HG03103 (cell line): ENCODE results near the gene PRADC1.

ENCODE experiments used
- ATAC-seq: cut with Tn5 transposase; IDR thresholded peaks from one replicate; pipeline ENCODE4 v1.9.1; 2021; ENCODE audit warnings: low read depth; ENCODE audit not compliant: unreplicated experiment

PRADC1 gene

DNA sequence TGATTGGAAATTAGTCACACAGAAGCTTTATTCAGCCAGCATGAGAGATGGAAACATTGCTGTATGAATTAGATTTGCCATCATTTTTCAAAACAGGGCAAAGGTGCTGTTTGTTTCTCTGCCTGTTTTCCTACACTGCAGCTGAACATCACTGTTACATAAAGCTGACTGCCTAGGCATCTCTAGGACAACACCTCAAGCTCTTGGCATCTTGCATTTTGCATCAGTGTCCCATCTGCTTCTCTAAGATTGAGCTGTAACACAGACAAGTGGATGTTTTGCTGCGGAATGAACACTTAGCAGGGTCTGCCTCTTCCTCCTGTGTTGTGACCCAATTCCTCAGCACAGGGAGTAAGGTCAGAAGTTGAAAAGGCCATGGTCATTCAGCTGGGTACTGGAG, 5.9 kb upstream of the PRADC1 start:
- ATAC-seq, result no peak

DNA sequence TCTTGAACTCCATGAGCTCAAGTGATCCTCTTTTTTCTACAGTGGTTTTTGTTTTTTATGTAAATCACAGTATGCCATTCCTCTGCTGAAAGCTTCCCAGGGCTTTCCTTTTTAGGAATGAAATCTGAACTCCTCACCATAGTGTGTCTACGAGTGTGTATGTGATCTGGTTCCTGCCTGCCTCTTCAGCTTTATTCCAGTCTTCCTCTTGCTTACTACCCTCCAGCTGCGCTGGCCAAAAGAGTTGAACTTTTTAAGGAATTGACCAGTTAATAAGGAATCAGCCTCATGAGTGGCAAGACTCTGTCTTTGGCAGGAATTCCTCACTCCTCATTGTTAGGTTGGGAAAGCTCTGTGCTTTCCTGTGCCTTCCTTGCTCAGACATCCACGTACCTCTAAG, 5.1 kb upstream of the PRADC1 start:
- no peak for ATAC-seq

DNA sequence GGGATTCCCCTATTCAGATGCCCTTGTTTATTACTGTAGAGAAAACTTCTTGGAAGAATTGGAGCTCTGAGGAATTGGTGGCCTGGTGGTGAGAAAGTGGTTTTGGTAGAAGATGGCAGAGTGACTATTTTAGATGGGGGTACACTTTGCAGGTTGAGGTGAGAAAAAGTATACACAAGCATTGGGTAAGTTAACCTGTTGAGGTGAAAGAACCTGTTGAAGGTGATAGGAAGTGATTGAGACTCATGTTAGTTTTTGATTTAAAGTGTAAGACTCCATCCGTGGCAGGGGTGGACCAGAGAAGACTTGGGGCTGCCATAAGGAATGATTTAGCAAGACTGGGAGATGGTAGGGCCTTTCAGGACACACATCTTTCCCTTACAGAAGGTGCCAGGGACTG, 4.1 kb upstream of the PRADC1 start:
- ATAC-seq, result no peak

DNA sequence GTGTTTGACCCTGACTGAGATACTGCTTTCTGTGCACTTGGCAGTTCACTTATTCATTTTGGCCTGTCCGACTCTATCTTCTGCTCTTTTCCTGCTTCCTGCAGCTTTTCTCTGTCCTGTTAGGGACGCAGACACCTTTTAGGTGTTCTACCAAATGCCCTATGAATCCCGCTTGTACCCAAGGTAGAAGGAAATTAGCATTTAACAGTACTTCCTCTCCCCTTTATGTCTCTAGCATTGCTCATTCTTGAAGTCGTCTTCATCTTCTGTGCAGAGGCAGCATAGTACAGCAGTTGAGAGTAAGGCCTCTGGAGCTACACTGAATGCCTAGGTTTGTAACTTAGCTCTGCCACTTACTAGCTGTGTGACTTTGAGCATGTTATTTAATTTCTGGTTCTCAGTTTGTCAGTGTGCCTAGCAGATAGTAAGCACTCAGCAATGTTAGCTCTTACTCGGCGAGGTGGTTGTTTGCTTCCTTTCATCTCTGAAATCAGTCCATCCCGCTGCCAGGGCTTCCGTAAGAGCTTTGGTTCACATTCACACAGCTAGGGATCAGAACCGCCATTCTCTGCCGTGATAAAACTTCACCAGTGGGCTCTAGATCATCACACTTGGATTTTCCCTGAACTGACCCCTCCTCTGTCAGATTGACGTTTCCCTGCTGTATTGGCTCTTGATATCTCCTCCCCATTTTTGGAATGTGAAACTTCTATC, 2.4 kb upstream of the PRADC1 start:
- ATAC-seq, result no peak

DNA sequence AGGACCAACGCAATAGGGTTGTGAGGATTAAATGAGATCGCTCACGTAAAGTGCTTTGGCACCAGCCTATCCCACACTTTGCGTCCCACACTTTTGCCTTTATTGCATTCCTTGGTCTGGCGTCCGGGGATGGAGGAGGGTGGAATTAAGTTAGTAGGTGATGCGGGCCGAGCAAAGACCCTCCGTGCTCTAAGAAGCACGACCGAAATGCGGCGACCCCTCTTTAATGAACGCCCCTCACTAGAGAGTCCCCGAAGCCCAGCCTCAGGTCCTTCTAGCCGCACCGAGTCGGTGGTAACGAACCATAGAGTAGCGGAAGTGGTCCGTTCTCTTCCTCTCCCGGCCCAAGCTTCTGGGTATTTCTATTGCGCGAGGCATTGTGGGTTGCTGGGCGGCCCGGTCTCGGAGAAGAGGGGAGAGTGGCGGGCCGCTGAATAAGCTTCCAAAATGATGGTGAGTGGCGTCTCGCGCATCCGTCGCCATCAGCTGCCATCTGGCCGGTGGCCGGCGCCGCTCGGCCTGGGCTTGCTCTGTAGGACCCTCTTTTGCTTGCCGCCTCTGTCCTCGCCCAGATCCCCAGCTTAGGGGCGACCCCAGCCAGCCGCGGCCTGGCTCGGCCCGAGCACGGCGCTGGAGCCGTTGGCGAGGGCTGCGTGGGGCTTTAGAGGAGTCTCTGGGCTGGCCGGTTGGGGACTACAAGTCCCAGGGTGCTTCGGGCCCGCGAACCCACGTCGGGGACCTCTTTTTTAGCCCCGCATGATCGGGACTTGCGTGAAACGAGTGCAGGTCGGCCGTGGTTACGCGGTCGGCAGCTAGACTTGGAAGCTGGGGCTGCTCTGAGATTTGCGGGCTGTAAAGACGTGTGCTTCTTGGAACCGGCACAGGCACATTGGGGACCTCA, 1.1 kb upstream of the PRADC1 start, which contains the start of gene CCT7:
CCT7 (plus strand) TSS at position 377 of the 901 bp plus-strand sequence; CDS start at position 448, 71 bp downstream.
- peak; percentile 44 for ATAC-seq

DNA sequence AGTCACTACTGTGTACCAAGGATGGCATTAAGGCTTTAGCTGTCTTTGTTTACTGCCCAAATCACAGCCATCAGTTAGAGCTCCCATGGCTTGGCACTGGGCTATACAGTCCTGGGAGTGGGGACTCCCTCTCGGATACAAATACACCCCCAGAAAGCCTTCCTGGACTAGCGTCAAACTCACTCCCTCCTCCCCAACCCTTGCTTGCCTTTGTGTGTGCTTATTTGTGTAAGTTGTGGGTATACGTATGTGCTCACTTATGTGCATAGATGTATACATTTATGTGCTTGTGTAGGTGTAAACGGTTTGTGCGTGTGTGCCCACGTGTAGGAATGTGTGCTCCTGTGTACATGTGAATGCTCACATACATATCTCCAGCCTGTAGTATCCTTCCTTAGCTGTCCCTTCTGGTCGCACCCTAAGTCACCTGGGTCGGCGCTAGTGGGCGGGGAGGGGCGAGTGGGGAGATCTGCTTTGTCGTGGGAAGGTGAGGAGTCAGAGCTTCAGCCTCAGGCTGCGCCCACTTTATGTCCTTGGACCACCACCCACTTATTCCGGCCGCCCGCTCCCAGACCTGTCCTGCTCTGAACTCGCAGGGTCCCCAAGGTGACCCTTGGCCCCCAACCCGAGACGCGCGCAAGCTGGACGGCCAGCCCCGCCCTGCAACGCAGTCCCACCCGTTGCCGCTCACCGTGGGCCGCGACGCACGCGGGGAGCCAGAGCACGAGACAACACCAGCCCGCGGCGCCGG, 461 bp downstream of the PRADC1 start:
- ATAC-seq, result peak; percentile 6

DNA sequence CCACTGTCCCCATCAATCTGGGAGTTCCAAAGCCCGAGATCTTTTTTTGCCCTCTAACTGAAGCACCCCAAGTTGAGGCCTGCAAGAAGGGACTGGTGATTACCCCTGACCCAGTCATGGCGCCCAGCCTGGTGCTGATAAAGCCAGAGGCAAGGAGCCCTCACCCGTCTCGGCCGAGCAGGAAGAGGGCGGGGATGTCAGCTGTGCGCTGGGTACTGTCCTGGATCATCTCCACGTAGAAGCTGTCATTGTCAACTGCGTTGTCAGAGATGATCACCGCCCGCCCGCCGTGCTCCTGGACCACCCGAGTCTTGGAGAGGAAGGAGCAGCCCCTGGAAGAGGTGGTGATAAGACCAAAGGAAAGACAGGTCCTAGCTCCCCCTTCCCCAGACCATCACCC, 4.4 kb downstream of the PRADC1 start:
- ATAC-seq, result no peak

DNA sequence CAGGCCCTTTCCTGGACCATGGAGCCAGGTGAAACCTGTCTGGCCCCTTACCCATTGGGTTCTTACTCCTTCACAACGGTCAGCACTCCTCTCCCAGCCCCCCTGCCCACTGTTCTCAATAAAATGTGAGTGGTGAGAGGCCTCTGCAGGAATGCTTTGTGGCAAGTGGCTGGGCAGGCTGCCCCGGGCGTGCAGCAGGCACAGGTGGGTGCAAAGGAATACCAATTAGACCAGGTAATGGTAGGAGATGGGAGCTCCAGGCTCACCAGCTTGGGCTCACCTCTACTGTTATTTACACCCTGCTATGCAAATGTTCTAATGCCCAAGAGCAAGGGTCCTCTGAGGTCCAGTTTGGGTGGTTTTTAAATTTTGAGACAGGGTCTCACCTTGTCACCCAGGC, 6.0 kb downstream of the PRADC1 start:
- ATAC-seq, result no peak

DNA sequence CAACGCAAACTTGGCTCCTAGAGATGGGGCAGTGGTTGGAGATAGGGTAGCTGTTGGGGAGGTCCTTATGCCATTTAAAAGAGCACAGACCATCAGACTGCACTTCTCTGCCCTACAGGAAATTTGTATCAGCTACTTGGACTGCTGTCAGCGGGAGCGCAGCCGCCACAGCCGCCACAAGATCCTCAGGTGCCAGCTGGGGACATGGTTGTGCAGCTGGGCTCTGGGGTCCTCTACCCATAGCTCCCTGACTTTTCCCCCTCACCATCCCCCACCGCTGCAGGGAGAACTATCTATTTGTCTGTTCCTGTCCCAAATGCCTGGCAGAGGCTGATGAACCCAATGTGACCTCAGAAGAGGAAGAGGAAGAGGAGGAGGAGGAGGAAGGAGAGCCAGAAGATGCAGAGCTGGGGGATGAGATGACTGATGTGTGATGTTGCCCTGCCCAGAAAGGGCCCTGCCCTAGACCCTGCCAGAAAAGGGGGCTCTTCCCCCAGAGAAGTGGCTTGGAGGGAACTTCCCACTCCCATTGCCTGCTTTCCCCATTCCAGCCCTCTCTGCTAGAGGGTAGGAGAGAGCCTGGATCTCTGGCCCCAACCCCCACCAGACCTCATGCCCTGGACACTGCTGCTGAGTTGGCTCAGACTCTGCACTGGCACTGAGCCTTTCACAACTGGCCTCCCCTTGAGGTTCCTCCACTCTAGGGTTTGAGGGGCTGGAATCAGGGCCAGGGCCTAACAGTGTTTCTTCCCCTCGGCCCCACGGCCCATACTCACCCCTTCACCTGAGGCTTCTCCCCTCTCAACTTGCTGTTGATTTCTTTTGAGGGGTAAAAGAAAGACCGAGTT, 7.3 kb downstream of the PRADC1 start:
- no peak for ATAC-seq

DNA sequence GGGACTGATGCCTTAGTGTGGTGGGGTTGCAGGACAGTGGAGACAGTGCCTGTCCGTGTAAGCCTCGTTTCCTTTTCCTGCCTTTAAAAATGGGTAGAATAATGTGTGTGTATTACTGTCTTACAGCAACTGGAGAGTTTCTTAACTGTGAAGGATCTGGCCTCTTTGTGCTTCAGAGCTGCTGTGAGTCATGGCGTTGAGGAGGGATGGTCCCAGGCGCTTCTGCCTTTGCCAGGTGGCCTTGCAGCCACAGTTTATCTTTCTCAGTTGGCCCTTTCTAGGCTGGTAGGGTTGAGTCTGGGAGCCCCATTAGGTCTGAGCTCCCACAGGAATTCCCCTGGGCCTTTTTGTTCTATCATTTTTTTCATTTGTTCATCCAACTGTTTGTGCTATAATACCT, 9.2 kb downstream of the PRADC1 start:
- ATAC-seq, result no peak

DNA sequence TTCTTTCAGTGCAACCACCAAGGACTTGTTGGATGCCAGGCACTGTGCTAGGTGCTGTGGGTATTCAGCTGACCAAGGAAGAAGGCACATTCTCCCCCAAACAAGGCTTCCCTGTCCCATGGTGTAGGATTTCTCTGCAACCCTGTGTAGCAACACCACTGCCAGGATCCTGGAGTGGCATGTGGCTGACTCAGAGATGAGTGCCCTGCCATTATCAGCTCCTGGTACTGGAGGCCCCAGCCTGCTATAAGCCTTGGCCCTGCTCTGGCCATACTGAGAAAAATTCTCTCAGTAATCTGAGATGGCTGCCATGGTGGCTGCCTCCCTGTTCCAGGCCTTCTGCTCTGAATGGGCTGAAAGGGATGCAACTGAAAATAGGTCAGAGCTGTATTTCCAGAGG, 14.7 kb downstream of the PRADC1 start:
- no peak for ATAC-seq

DNA sequence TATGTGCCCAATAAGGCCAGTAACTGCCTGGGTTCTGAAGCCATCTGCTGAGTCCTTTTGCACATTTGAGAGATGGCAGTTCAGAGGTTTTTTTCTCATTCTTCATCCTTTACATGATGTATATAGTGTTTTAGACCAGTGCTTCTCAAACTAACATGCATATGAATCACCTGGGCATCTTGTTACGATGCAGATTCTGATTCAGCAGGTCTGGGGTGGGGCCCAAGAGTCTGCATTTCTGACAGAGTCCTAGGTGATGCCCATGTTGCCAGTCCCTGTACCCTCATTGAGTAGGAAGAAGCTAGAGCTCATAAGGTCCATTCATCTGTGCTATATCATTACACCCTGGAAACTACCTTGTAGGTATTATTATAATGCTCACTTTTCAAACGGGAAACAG, 15.2 kb downstream of the PRADC1 start:
- no peak for ATAC-seq

DNA sequence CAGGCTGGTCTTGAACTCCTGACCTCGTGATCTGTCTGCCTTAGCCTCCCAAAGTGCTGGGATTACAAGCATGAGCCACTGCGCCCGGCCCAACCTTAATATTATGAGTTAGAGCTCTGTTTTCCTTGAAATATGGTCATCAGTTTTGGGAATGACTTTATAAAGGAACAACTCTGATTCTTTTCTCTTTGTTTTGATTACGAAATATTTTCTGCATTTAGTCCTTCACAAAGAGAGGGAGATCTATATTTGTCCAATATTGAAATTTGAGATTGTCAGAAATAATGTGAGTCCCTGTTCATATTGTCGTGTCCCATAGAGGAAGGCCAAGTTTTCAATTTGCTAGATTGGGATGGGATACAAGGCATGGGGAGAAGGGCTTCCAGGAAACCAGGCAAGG, 15.9 kb downstream of the PRADC1 start:
- ATAC-seq, result no peak

DNA sequence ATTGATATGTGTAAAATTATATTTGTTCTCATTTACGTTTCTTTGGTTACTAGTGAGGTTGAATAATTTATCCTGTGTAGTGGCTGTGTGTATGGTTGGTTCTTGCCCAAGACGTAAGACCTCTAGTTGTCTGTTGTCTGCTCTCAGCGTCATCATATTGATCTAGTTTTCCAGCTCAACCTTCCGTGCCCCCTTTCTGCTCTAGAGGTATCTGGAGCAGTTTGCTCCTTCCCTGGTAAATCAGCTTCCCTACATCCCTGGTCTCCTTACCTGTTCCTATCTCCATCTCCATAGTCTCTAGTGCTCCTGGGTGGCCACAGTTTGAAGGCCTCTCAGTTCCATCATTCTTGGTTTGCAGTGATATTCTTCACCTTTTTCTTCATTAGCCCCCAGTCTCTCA, 17.8 kb downstream of the PRADC1 start:
- ATAC-seq, result no peak

DNA sequence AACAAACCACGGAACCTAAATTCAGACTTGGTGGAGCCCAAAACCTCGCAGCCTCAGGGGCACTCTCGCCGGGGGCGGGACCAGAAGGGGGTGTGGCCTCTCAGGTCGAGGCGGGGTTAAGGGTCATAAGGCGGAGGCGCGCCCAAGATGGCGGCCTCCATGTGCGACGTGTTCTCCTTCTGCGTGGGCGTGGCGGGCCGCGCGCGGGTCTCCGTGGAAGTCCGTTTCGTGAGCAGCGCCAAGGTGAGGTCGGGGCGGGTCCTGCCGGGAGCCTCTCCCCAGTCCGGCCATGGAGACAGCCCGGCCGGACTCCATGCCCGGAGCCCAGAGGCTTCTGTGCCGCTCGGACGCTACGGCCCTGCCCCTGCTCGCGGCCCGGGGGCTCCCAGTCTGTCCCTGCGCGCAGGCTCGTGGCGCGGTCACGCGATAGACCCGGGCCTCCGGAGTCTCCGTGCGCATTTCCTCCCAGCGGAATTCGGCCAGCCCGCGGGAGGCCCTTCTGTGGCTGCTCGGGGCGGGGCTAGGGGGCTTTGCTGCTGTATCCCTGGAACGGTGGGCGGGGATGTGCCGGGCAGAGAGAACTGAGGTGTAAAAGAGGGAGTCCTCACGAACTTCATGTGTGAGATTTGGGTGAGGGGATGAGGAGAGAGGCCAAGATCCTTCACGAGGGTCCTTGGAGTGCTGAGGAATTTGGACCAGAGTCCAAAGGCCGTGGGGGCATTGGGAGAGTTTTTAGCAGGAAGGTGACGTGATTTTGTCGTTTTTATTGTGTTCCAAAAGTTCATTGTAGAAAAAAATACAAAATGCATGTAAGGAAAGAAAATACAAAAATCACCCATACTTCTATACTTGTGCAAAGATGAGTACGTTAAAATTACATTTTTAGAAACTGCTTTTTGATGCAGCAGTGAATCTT, 18.7 kb downstream of the PRADC1 start, which contains the start of gene SMYD5:
SMYD5 (plus strand) TSS at position 126 of the 916 bp plus-strand sequence; CDS start at position 148, 22 bp downstream.
- ATAC-seq, result peak; percentile 92

DNA sequence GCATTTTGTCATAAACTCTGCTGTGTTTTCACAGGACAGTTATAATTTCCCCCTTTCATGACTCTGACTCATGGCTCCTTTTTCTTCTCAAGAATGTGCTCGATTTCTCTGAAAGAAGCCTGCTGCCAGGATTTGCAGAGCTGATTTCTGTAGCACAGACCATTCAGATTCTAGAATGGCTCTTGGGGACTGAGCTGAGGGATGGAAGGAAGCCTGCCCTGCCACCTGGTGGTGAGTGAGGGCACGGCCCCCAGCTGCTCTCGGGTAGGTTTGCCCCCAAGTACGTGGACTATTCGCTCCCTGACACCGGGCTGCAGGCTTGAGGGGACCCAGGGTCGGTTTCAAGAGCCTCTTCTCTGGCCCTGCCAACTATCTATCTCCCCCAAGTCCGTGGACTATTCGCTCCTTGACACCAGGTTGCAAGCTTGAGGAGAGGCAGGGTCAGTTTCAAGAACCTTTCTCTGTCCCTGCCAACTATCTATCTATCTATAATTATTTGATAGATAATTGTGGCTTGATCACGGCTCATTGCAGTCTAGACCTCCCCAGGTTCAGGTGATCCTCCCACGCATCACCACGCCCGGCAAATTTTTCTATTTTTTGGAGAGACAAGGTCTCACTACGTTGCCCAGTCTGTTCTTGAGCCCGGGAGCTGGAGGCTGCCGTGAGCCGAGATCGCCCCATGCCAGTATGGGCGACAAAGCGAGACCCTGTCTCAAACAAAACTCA, 20.4 kb downstream of the PRADC1 start:
- peak; percentile 64 for ATAC-seq

DNA sequence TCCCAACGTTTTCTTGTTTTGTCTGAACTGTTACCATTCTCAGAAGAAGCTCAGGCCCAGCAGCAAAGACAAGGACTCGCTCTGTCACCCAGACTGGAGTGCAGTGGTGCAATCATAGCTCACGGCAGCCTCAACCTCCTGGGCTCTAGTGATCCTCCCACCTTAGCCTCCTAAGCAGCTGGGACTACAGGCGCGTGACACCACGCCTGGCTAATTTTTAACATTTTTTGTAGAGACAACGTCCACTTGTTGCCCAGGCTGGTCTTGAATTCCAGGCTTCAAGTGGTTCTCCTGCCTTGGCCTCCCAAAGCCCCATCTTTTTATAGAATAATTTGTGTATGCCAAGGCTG, 21.0 kb downstream of the PRADC1 start:
- no peak for ATAC-seq

DNA sequence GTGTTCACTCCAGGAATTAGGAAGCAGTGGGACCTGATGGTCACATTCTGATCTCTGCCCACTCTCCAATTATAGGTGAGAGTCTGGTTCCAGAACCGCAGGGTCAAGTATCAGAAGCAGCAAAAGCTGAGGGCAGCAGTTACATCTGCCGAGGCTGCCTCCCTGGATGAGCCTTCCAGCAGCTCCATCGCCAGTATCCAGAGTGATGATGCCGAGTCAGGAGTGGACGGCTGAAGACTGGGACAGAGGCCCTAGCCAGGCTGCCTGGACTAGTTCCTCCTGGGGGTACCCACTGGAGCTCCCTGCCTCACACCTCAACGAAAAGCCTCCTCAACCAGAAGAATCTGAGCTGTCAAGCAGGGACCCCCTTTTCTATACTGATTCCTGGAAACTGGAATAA, 22.3 kb downstream of the PRADC1 start:
- ATAC-seq, result no peak

DNA sequence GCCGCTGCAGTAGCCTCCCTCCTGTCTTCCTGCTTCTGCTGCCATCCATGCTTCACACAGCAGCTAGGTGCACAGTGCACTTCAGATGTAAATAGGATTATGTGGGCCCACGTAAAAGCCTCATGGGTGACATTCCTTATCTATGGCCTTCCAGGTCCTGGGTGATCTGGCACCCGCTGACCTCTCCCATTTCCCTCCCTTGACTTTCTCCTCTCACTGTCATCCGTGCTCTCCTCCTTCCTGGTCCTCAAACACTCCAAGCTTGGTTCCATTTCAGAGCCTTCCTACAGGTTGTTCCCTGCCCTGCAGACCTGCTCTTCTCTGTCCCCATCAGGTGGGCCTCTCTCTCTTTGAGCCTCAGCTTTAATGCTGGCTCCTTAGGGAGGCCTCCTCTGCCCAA, 23.0 kb downstream of the PRADC1 start:
- ATAC-seq, result no peak
